PC-3 (cell line): Measurements from ENCODE around the gene BCAS1. TPM values are rescaled to one million over a fixed set of nuclear protein-coding genes. Genes with fewer than 3 reads are reported as not detected.

Experiments
- ATAC-seq: fragments of 200-7000 bp; cut with Tn5 transposase; 2 replicates; pipeline ENCODE4 v1.9.1; 2020; ENCODE audit warnings: mild to moderate bottlenecking, moderate library complexity
- BruUV-seq: library from RNA; stranded (reverse); fragments of 400-500 nt; replicated peaks from 2 replicates; lab custom pipeline; 2021; lab: Mats Ljungman, UMichigan
- CTCF ChIA-PET: fragments of 300-600 bp; sonication (Branson Sonifier 250); formaldehyde crosslinking; loops from one replicate; lab custom pipeline; 2022; ENCODE audit warnings: antibody characterized with exemption; lab: Charles Lee
- POLR2A ChIA-PET: fragments of 300-600 bp; sonication (Branson Sonifier 250); formaldehyde crosslinking; loops from one replicate; lab custom pipeline; 2022; ENCODE audit warnings: antibody characterized with exemption; ENCODE audit not compliant: unreplicated experiment; lab: Charles Lee
- DNase-seq: peaks from one replicate; pipeline ENCODE4 v3.0.0-alpha.2; 2015
- H2AFZ ChIP-seq: fragments of 300-600 bp; sonication (generic); 2 replicates; pipeline ENCODE4 v1.6.0; 2016; ENCODE audit warnings: antibody characterized with exemption, low read length
- H3F3A ChIP-seq: fragments of 300-600 bp; sonication (generic); one replicate; pipeline ENCODE4 v1.6.0; 2017; ENCODE audit warnings: antibody characterized with exemption, low read length, control low read depth, mild to moderate bottlenecking; ENCODE audit not compliant: unreplicated experiment
- H3K27ac ChIP-seq: fragments of 300-600 bp; sonication (generic); 2 replicates; pipeline ENCODE4 v1.5.1; 2016; ENCODE audit warnings: mild to moderate bottlenecking, low read length
- H3K27me3 ChIP-seq: fragments of 300-600 bp; sonication (generic); 2 replicates; pipeline ENCODE4 v1.6.1; 2016; ENCODE audit warnings: low read length, mixed read lengths
- H3K36me3 ChIP-seq: fragments of 300-600 bp; sonication (generic); 2 replicates; pipeline ENCODE4 v1.6.1; 2016; ENCODE audit warnings: low read depth, mixed run types, low read length, mixed read lengths
- H3K4me1 ChIP-seq: fragments of 300-600 bp; sonication (generic); 2 replicates; pipeline ENCODE4 v1.5.1; 2016; ENCODE audit warnings: low read length; ENCODE audit not compliant: insufficient read depth
- H3K4me2 ChIP-seq: fragments of 300-600 bp; sonication (generic); 2 replicates; pipeline ENCODE4 v1.6.0; 2016; ENCODE audit warnings: low read length
- H3K4me3 ChIP-seq: fragments of 300-600 bp; sonication (generic); 2 replicates; pipeline ENCODE4 v1.5.1; 2016; ENCODE audit warnings: mild to moderate bottlenecking, low read length, mixed read lengths
- H3K79me2 ChIP-seq: fragments of 300-600 bp; sonication (generic); 2 replicates; pipeline ENCODE4 v1.6.1; 2017; ENCODE audit warnings: low read length, mixed read lengths
- H3K9ac ChIP-seq: fragments of 300-600 bp; sonication (generic); 2 replicates; pipeline ENCODE4 v1.6.0; 2016; ENCODE audit warnings: mild to moderate bottlenecking, low read length
- H3K9me2 ChIP-seq: fragments of 300-600 bp; sonication (generic); replicated peaks from 2 replicates; pipeline ENCODE4 v1.6.1; 2016; ENCODE audit warnings: mixed run types, low read length, mixed read lengths
- H3K9me3 ChIP-seq: fragments of 300-600 bp; sonication (generic); 2 replicates; pipeline ENCODE4 v1.6.1; 2016; ENCODE audit warnings: low read length, mixed read lengths
- H4K20me1 ChIP-seq: fragments of 300-600 bp; sonication (generic); 2 replicates; pipeline ENCODE4 v1.6.1; 2016; ENCODE audit warnings: low read length, mixed read lengths
- EZH2 ChIP-seq: fragments of 300-600 bp; sonication (generic); IDR thresholded peaks from one replicate; pipeline ENCODE4 v1.6.1; 2017; ENCODE audit warnings: antibody characterized with exemption, mild to moderate bottlenecking, low read length; ENCODE audit not compliant: unreplicated experiment
- EZH2phosphoT487 ChIP-seq: fragments of 300-600 bp; sonication (generic); IDR thresholded peaks from 2 replicates; pipeline ENCODE4 v1.6.1; 2018; ENCODE audit warnings: mild to moderate bottlenecking, antibody characterized with exemption, low read length, borderline replicate concordance
- intact Hi-C: fragments of 100-400 bp; cut with micrococcal nuclease; formaldehyde crosslinking; loops from 2 replicates; pipeline ENCODE4 v1.9.0; 2023
- total RNA-seq: library from RNA; depleted of rRNA; stranded (reverse); fragments of >200 nt; gene quantifications from 2 replicates; pipeline ENCODE4 v1.2.3, GENCODE V29; 2014
- TF ChIP-seq, protein P1 (sequence below): fragments of 300-600 bp; sonication (generic); conservative IDR thresholded peaks from 2 replicates; pipeline ENCODE4 v1.5.1; 2017; ENCODE audit warnings: antibody characterized with exemption, low read depth, mild to moderate bottlenecking, low read length

BCAS1 gene
- total RNA-seq, 1 experiment from 2014 or later, result 0.18 TPM

- BruUV-seq, result no TSS peak
- Histone ChIP-seq H3K9me2 (no peaks in the 10 kb centered on the region), H3K9me3 (no peaks in the 10 kb centered on the region), H3K9ac (no peak overlapping the region), H3K4me1 (no peaks in the 10 kb centered on the region), H4K20me1 (no peaks in the 10 kb centered on the region), H3K4me3 (no peak overlapping the region), H3K27me3 (peaks cover 74% of the 10 kb centered on the region), H3K79me2 (no peaks in the 10 kb centered on the region), H2AFZ (no peak overlapping the region), H3K36me3 (no peaks in the 10 kb centered on the region), H3K4me2 (no peak overlapping the region), H3F3A (no peaks in the 10 kb centered on the region), H3K27ac (no peak overlapping the region)
- TF ChIP-seq EZH2phosphoT487, result no peak
- no peak for TF ChIP-seq EZH2
- TF ChIP-seq, protein P1, sequence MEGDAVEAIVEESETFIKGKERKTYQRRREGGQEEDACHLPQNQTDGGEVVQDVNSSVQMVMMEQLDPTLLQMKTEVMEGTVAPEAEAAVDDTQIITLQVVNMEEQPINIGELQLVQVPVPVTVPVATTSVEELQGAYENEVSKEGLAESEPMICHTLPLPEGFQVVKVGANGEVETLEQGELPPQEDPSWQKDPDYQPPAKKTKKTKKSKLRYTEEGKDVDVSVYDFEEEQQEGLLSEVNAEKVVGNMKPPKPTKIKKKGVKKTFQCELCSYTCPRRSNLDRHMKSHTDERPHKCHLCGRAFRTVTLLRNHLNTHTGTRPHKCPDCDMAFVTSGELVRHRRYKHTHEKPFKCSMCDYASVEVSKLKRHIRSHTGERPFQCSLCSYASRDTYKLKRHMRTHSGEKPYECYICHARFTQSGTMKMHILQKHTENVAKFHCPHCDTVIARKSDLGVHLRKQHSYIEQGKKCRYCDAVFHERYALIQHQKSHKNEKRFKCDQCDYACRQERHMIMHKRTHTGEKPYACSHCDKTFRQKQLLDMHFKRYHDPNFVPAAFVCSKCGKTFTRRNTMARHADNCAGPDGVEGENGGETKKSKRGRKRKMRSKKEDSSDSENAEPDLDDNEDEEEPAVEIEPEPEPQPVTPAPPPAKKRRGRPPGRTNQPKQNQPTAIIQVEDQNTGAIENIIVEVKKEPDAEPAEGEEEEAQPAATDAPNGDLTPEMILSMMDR, result no peak
- intact Hi-C loops, result no loop called here
- DNase-seq (no peak), ATAC-seq (no peak)
- POLR2A ChIA-PET, result no interaction called here
- CTCF ChIA-PET, result no interaction called here
Measured at GRCh38 chr20:53981752-53982437, 88.5 kb downstream of the BCAS1 start.

DNA sequence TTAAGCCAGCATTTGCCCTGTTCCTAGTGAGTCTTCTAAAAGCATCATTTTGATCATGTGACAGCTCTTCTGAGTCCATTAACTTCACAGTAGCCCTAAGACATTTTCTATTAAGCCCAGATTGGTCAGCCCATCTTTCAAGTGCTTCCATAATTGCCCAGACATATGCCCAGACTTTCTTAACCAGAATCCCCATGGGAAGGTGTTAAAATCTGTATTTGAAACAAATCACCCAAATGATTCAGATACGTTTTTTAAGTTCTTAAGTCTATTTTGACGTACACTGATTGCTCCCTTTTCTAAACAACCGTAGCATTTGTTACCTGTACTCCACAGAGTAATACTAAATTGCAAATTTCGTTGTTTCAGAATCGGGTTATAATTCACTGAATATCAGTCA lies 89.3 kb downstream of the BCAS1 start:
- CTCF ChIA-PET, result no interaction called here
- POLR2A ChIA-PET, result no interaction called here
- ATAC-seq, result no peak

DNA sequence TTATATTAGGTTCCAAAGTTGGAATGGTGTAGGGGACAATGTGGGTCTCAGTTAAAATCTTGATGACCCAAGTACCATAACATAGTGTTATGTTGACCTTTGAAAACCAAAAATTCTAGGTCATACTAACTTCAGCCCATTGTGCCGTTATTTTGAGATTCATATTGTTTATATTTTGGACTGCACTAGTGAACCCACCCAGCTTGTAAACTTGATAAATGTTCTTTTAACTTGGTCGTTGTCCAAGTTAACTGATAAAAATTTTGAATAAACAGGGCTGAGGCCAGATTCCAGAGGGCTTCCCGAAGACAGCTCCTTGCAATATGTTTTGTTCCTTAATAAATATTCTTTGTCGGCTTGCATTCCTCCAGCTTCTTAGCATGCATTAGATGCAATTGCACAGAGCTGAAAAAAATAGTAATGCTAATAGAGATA lies 90.3 kb downstream of the BCAS1 start:
- H3K9me2 ChIP-seq, result no peaks in the 10 kb centered on the region
- no peak overlapping the region for H3K9ac ChIP-seq
- intact Hi-C loops, result no loop called here
- ATAC-seq (no peak), DNase-seq (no peak)
- H3K27me3 ChIP-seq, result peaks cover 60% of the 10 kb centered on the region
- H3K79me2 ChIP-seq, result no peaks in the 10 kb centered on the region
- H3K27ac ChIP-seq, result no peak overlapping the region
- H3F3A ChIP-seq, result no peaks in the 10 kb centered on the region
- no peaks in the 10 kb centered on the region for H3K9me3 ChIP-seq
- H3K4me3 ChIP-seq, result no peak overlapping the region
- H3K4me2 ChIP-seq, result no peak overlapping the region
- no peaks in the 10 kb centered on the region for H4K20me1 ChIP-seq
- no TSS peak for BruUV-seq
- POLR2A ChIA-PET, result no interaction called here
- CTCF ChIA-PET, result no interaction called here
- no peaks in the 10 kb centered on the region for H3K36me3 ChIP-seq
- TF ChIP-seq, protein P1, result no peak
- TF ChIP-seq EZH2, result no peak
- TF ChIP-seq EZH2phosphoT487, result no peak
- H3K4me1 ChIP-seq, result no peaks in the 10 kb centered on the region
- H2AFZ ChIP-seq, result no peak overlapping the region

More for the DNA sequence above, 89.3 kb downstream of the BCAS1 start:
- Histone ChIP-seq H3K27ac (no peak overlapping the region), H3K9ac (no peak overlapping the region), H3K4me2 (no peak overlapping the region), H3F3A (no peaks in the 10 kb centered on the region), H3K4me1 (no peaks in the 10 kb centered on the region), H3K4me3 (no peak overlapping the region), H3K27me3 (peaks cover 66% of the 10 kb centered on the region), H3K36me3 (no peaks in the 10 kb centered on the region), H3K9me2 (no peaks in the 10 kb centered on the region), H3K9me3 (no peaks in the 10 kb centered on the region), H2AFZ (no peak overlapping the region), H4K20me1 (no peaks in the 10 kb centered on the region), H3K79me2 (no peaks in the 10 kb centered on the region)
- no peak for DNase-seq
- BruUV-seq, result no TSS peak
- TF ChIP-seq, protein P1, result no peak
- TF ChIP-seq EZH2phosphoT487 (no peak), EZH2 (no peak)
- intact Hi-C loops, result no loop called here
